Astrocyte (in vitro differentiated cells and primary cell): ENCODE results near the gene PPP2R5B. TPM values are rescaled to one million over a fixed set of nuclear protein-coding genes. Genes with fewer than 3 reads are reported as not detected.

ENCODE experiments used
- DNase-seq: peaks from one replicate; pipeline ENCODE4 v3.0.0-alpha.2; 2010; ENCODE audit warnings: low read depth
- FAIRE-seq: peaks from 2 replicates; lab custom pipeline; 2011; peaks lifted over from hg19 to GRCh38; lab: Jason Lieb, UNC
- H2AFZ ChIP-seq: 2 replicates; pipeline ENCODE4 v1.6.0; 2012; ENCODE audit warnings: low read depth, low read length, inconsistent platforms
- H3K27ac ChIP-seq: 2 replicates; pipeline ENCODE4 v1.5.1; 2011; ENCODE audit warnings: low read depth, low read length, inconsistent platforms
- H3K27me3 ChIP-seq: 2 replicates; pipeline ENCODE4 v1.6.0; 2011; ENCODE audit warnings: low read length, inconsistent platforms; ENCODE audit not compliant: insufficient read depth
- H3K36me3 ChIP-seq: 2 replicates; pipeline ENCODE4 v1.5.1; 2011; ENCODE audit warnings: low read length, inconsistent platforms; ENCODE audit not compliant: insufficient read depth
- H3K4me1 ChIP-seq: 2 replicates; pipeline ENCODE4 v1.5.1; 2011; ENCODE audit warnings: low read length, inconsistent platforms; ENCODE audit not compliant: insufficient read depth
- H3K4me2 ChIP-seq: 2 replicates; pipeline ENCODE4 v1.6.0; 2012; ENCODE audit warnings: low read length, inconsistent platforms
- H3K4me3 ChIP-seq: 2 replicates; pipeline ENCODE4 v1.5.1; 2011; ENCODE audit warnings: low read depth, mild to moderate bottlenecking, low read length, inconsistent platforms; ENCODE audit not compliant: insufficient read depth
- H3K79me2 ChIP-seq: 2 replicates; pipeline ENCODE4 v1.6.0; 2012; ENCODE audit warnings: mild to moderate bottlenecking, low read length, inconsistent platforms; ENCODE audit not compliant: insufficient read depth
- H3K9ac ChIP-seq: 2 replicates; pipeline ENCODE4 v1.6.0; 2012; ENCODE audit warnings: mild to moderate bottlenecking, low read length, inconsistent platforms
- H3K9me3 ChIP-seq: 2 replicates; pipeline ENCODE4 v1.5.1; 2012; ENCODE audit warnings: low read depth, mild to moderate bottlenecking, low read length, inconsistent platforms; ENCODE audit not compliant: insufficient read depth
- H4K20me1 ChIP-seq: 2 replicates; pipeline ENCODE4 v1.6.0; 2012; ENCODE audit warnings: low read length, inconsistent platforms; ENCODE audit not compliant: insufficient read depth
- H3K27ac Mint-ChIP-seq: one replicate; pipeline ENCODE4 v1.8.0; 2021; ENCODE audit warnings: mild to moderate bottlenecking, mixed read lengths; ENCODE audit not compliant: unreplicated experiment
- H3K27me3 Mint-ChIP-seq: one replicate; pipeline ENCODE4 v1.8.0; 2021; ENCODE audit warnings: low read depth, mixed read lengths; ENCODE audit not compliant: unreplicated experiment
- H3K36me3 Mint-ChIP-seq: one replicate; pipeline ENCODE4 v1.8.0; 2021; ENCODE audit warnings: low read depth, mixed read lengths; ENCODE audit not compliant: unreplicated experiment
- H3K4me1 Mint-ChIP-seq: one replicate; pipeline ENCODE4 v1.8.0; 2021; ENCODE audit warnings: low read depth, mixed read lengths; ENCODE audit not compliant: unreplicated experiment
- H3K4me3 Mint-ChIP-seq: one replicate; pipeline ENCODE4 v1.8.0; 2021; ENCODE audit warnings: mild to moderate bottlenecking, moderate library complexity, mixed read lengths; ENCODE audit not compliant: unreplicated experiment
- H3K9me3 Mint-ChIP-seq: one replicate; pipeline ENCODE4 v1.8.0; 2021; ENCODE audit warnings: mild to moderate bottlenecking, mixed read lengths; ENCODE audit not compliant: unreplicated experiment
- EZH2 ChIP-seq: IDR thresholded peaks from 2 replicates; pipeline ENCODE4 v1.6.1; 2012; ENCODE audit warnings: mild to moderate bottlenecking, low read length, inconsistent platforms; ENCODE audit not compliant: insufficient read depth
- total RNA-seq: library from RNA; stranded (reverse); gene quantifications from 2 replicates; pipeline ENCODE4 v1.2.1, GENCODE V29; 2021
- TF ChIP-seq, protein P1 (sequence below): IDR thresholded peaks from 2 replicates; pipeline ENCODE4 v1.5.1; 2011; ENCODE audit warnings: low read depth, mild to moderate bottlenecking, inconsistent platforms, low read length, moderate library complexity; ENCODE audit not compliant: insufficient read depth

The PPP2R5B gene
- total RNA-seq, 1 donor from 2014 or later, result 24.1 TPM

DNA sequence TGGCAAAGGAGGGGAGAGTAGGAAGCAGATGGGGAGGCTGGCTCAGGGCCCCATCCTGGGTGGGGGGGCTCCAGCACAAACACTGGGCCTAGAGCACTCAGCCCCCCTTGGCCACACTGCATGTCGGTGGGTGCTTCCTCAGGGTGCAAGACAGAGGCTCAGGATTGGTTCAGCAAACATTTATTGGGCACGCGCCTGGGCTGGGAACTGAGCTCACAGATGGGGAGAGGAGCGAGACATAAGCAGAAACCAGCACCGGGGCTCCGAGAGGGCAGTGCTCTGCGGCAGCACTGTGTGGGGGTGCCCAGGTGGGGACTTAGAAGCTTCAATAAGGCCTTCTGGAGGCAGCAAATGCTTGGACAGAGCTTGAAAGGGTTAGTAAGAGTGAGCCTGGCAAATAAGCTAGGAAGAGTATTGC lies 34.0 kb upstream of the PPP2R5B start:
- no peak overlapping the region for H3K4me3 Mint-ChIP-seq
- H3K4me3 ChIP-seq, result no peak overlapping the region
- DNase-seq, result no peak

DNA sequence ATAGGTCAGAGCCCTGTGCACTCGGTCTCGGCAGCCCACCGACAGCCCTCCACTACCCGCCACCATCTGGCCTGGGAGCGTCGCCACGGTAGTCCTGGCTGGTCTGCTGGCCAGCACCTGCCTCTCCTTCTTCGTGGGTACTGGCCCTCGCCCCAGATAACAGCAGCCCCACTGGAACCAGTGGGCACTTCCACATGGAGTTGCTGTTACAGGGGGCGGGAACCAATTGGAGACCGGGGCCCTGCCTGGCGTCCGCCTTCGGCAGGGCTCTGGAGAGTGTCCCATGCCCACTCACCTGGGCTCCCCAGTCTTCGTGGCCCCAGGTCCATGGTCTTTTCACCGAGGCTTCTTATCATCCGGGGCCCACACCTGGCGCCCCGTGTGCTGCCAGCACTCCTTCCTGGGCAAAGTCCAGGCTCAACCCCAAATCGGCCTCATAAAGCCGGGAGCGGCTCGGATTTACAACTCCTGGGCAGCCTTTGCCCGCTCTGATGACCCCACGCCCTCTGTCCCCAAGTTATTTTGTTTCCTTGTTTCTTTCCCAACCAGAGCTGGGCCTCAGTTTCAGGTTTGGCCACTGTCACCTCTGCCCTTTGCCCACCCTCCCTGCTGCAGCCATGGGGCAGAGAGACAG lies 33.2 kb upstream of the PPP2R5B start:
- FAIRE-seq (no peak), DNase-seq (no peak)
- no peaks in the 10 kb centered on the region for H3K9me3 ChIP-seq
- no peaks in the 10 kb centered on the region for H3K9me3 Mint-ChIP-seq
- no peak overlapping the region for H3K4me2 ChIP-seq
- H3K36me3 Mint-ChIP-seq, result peaks cover 2% of the 10 kb centered on the region
- H4K20me1 ChIP-seq, result no peaks in the 10 kb centered on the region
- H3K79me2 ChIP-seq, result no peaks in the 10 kb centered on the region
- peaks cover 4% of the 10 kb centered on the region for H3K36me3 ChIP-seq
- H3K4me1 ChIP-seq, result peaks cover 8% of the 10 kb centered on the region
- no peak overlapping the region for H3K9ac ChIP-seq
- H3K27ac ChIP-seq, result no peak overlapping the region
- peaks cover 2% of the 10 kb centered on the region for H3K27me3 Mint-ChIP-seq
- H3K4me3 ChIP-seq, result no peak overlapping the region
- H3K4me1 Mint-ChIP-seq, result peaks cover 8% of the 10 kb centered on the region
- no peak overlapping the region for H3K4me3 Mint-ChIP-seq
- TF ChIP-seq, protein P1, sequence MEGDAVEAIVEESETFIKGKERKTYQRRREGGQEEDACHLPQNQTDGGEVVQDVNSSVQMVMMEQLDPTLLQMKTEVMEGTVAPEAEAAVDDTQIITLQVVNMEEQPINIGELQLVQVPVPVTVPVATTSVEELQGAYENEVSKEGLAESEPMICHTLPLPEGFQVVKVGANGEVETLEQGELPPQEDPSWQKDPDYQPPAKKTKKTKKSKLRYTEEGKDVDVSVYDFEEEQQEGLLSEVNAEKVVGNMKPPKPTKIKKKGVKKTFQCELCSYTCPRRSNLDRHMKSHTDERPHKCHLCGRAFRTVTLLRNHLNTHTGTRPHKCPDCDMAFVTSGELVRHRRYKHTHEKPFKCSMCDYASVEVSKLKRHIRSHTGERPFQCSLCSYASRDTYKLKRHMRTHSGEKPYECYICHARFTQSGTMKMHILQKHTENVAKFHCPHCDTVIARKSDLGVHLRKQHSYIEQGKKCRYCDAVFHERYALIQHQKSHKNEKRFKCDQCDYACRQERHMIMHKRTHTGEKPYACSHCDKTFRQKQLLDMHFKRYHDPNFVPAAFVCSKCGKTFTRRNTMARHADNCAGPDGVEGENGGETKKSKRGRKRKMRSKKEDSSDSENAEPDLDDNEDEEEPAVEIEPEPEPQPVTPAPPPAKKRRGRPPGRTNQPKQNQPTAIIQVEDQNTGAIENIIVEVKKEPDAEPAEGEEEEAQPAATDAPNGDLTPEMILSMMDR, result no peak
- TF ChIP-seq EZH2, result no peak
- no peak overlapping the region for H2AFZ ChIP-seq
- H3K27me3 ChIP-seq, result no peaks in the 10 kb centered on the region
- no peak overlapping the region for H3K27ac Mint-ChIP-seq

More for the DNA sequence above, 34.0 kb upstream of the PPP2R5B start:
- H3K27me3 ChIP-seq, result no peaks in the 10 kb centered on the region
- H3K9me3 ChIP-seq, result no peaks in the 10 kb centered on the region
- H3K27ac ChIP-seq, result no peak overlapping the region
- no peak overlapping the region for H3K9ac ChIP-seq
- H3K27me3 Mint-ChIP-seq, result peaks cover 2% of the 10 kb centered on the region
- peaks cover 2% of the 10 kb centered on the region for H3K36me3 Mint-ChIP-seq
- H3K4me1 Mint-ChIP-seq, result peaks cover 14% of the 10 kb centered on the region
- no peaks in the 10 kb centered on the region for H3K79me2 ChIP-seq
- no peaks in the 10 kb centered on the region for H4K20me1 ChIP-seq
- no peak overlapping the region for H3K27ac Mint-ChIP-seq
- H2AFZ ChIP-seq, result no peak overlapping the region
- no peaks in the 10 kb centered on the region for H3K9me3 Mint-ChIP-seq
- peaks cover 8% of the 10 kb centered on the region for H3K4me1 ChIP-seq
- no peak overlapping the region for H3K4me2 ChIP-seq
- FAIRE-seq, result no peak
- no peaks in the 10 kb centered on the region for H3K36me3 ChIP-seq
- TF ChIP-seq, protein P1, result no peak
- TF ChIP-seq EZH2, result no peak

DNA sequence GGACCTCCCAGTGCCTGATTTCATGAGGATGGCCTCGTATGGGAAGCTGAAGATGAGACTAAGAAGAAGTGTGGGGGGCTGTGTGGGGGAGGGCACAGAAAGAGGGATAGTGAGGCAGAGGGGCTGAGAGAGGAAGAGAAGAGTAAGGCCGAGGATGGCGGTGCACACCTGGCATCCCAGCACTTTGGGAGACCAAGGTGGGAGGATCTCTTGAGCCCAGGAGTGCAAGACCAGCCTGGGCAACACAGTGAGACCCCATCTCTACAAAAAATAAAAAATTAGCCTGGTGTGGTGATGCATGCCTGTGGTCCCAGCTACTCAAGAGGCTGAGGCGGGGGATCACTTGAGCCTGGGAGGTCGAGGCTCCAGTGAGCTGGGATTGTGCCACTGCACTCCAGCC lies 32.6 kb upstream of the PPP2R5B start:
- H3K27me3 ChIP-seq, result no peaks in the 10 kb centered on the region
- H3K36me3 ChIP-seq, result peaks cover 4% of the 10 kb centered on the region
- DNase-seq, result no peak
- H3K4me1 ChIP-seq, result peaks cover 8% of the 10 kb centered on the region
- no peak overlapping the region for H3K4me3 ChIP-seq
- Mint-ChIP-seq H3K4me3 (no peak overlapping the region), H3K4me1 (peaks cover 8% of the 10 kb centered on the region), H3K27ac (peak overlapping the region; percentile 62), H3K27me3 (peaks cover 2% of the 10 kb centered on the region), H3K9me3 (no peaks in the 10 kb centered on the region), H3K36me3 (peaks cover 2% of the 10 kb centered on the region)
- no peaks in the 10 kb centered on the region for H3K9me3 ChIP-seq
- TF ChIP-seq, protein P1, result no peak
- no peak for TF ChIP-seq EZH2
- H3K9ac ChIP-seq, result no peak overlapping the region
- no peak overlapping the region for H3K27ac ChIP-seq
- FAIRE-seq, result no peak
- H3K4me2 ChIP-seq, result no peak overlapping the region
- no peaks in the 10 kb centered on the region for H4K20me1 ChIP-seq
- no peaks in the 10 kb centered on the region for H3K79me2 ChIP-seq
- no peak overlapping the region for H2AFZ ChIP-seq
